ENCODE results near the gene HTR7.

GRCh38 chr10:90855126-90855525 is 2.7 kb downstream of the HTR7 start:
- TF ChIP-seq CTCF (IDR thresholded peaks at IDR 0.05) (no peak), POLR2A (IDR thresholded peaks at IDR 0.05) (no peak), POLR2AphosphoS5 (IDR thresholded peaks at IDR 0.05) (no peak), EP300 (IDR thresholded peaks at IDR 0.05; ENCODE audit: low read depth) (no peak)

All from transverse colon (tissue), 4 donors.